GM20000 (cell line): ENCODE measurements around the gene SMC4.

Experiments used
- DNase-seq: peaks from one replicate; pipeline ENCODE4 v3.0.0; 2012; ENCODE audit warnings: low spot score
- TF ChIP-seq, protein P1 (sequence below): IDR thresholded peaks from 2 replicates; pipeline ENCODE4 v1.5.1; 2012; ENCODE audit warnings: mild to moderate bottlenecking, control low read depth; ENCODE audit errors: extremely low read depth, missing control alignments

Gene SMC4

DNA sequence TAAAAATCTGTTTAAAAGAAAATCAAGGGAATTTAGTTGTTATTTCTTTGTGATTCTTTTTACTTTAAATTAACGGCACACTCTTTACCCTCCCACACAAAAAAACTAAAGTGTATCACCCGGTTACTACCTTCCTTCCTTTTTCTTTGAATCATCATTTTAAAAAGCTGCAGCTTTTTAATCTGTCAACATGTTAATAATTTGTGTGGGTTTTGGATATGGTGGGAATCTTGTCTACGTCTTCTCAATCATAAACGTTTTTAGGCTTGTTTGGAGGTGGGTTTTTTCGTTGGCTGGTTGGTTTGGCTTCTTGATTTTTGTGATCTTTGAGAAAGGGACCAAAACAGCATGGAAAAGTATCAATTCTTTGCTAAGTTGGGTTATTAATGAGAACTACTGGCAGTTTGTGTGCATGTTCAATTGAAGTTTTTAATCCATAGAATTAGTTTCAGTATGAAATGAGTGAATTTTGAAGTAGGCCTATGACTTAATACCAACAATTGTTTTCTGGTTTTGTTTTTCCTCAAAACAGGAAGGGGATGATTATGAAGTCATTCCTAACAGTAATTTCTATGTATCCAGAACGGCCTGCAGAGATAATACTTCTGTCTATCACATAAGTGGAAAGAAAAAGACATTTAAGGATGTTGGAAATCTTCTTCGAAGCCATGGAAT is 4.5 kb downstream of the SMC4 start:
- TF ChIP-seq, protein P1, sequence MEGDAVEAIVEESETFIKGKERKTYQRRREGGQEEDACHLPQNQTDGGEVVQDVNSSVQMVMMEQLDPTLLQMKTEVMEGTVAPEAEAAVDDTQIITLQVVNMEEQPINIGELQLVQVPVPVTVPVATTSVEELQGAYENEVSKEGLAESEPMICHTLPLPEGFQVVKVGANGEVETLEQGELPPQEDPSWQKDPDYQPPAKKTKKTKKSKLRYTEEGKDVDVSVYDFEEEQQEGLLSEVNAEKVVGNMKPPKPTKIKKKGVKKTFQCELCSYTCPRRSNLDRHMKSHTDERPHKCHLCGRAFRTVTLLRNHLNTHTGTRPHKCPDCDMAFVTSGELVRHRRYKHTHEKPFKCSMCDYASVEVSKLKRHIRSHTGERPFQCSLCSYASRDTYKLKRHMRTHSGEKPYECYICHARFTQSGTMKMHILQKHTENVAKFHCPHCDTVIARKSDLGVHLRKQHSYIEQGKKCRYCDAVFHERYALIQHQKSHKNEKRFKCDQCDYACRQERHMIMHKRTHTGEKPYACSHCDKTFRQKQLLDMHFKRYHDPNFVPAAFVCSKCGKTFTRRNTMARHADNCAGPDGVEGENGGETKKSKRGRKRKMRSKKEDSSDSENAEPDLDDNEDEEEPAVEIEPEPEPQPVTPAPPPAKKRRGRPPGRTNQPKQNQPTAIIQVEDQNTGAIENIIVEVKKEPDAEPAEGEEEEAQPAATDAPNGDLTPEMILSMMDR, result no peak
- no peak for DNase-seq

DNA sequence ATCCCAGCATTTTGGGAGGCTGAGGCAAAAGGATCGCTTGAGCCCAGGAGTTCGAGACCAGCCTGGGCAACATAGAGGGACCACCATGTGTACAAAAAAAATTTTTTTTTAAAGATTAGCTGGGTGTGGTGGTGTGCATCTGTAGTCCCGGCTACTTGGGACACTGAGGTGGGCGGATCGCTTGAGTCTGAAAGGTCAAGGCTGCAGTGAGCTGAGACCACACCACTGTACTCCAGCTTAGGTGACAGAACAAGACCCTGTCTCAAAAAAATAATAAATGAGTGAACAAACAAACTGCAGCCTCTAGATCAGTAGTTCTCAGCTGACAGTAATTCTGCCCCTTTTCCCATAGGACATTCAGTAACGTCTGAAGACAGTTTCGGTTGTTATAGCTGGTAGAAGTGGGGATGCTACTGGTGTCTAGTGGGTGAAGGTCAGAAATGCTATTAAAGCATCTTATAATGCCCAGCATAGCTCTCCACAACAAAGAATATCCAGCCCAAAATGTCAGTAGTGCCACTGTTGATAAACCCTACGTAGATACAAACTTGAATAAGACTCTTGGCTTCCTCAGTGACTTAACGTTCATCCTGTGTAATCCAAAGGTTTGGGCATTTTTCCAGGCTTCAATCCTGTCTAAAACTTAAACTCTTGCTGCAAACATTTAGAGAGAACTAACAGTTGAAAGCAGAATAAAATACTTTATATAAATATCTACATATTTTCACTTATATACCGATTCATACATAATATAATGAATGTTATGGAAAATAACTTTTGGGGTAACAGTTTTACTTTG is 10.6 kb downstream of the SMC4 start:
- no peak for DNase-seq
- TF ChIP-seq, protein P1, result no peak

DNA sequence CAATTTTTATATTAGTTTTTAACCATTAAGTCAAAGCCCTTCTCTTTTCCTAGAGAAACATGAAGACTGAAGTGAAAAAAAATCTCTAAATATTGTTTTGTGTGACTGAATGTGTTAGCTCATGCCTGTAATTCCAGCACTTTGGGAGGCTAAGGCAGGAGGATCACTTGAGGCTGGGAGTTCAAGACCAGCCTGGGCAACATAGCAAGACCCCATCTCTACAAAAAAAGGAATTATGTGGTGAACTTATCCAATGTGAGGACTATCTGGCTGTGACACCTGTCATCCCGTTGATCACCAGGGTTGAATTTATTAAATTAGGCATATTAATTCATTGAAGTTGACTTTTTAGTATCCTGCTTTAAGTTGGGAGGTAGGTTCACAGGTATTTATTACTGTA is 13.0 kb downstream of the SMC4 start:
- TF ChIP-seq, protein P1, result no peak
- DNase-seq, result no peak

DNA sequence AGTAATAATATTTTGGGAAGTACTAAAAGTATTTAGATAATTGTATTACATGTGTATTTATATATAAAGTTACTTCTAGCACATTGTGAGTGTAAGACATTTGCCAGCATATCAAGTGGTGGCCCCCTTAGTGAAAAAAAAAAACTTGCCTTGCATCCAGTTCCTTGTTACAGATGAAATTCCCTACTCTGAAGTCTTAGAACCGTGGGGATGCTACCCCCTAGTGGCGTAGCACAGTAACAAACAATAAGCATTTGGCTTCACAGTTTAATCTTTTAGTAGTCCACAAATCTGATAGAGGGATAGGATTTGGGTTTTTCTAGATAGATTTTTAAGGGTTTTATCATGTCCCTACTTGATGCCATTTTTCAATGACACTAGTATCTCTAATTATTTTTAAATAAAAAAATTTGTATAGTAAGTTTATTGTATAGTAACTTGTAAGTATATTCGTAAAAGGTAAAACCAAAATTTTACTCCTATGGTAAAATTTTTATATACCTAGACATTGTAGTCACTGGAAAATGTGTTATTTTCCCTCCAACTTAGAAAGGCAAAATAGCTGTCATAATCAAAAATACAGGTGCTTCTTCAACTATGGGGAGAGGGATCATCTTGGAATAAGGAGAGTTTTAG is 14.3 kb downstream of the SMC4 start:
- TF ChIP-seq, protein P1, result peak; percentile 74
- peak; percentile 51 for DNase-seq

DNA sequence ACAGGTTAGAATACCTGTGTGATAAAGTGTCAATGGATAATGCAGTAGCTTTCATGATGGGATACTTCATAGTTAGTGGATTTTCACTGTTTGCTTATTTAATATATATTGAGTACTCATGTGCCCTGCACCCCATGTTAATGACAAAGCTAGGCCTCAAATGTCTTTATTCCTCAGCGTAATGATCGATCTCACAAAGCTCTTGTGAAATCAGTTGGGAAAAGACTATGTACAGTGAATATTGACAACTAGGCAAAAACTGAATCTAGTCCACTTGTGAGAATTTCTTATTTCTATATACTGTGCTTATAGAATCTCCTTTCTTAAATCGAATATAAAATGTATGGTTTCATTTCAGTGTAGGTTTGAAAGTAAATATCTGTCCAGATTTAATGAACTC is 17.9 kb downstream of the SMC4 start:
- TF ChIP-seq, protein P1, result no peak
- DNase-seq, result no peak

DNA sequence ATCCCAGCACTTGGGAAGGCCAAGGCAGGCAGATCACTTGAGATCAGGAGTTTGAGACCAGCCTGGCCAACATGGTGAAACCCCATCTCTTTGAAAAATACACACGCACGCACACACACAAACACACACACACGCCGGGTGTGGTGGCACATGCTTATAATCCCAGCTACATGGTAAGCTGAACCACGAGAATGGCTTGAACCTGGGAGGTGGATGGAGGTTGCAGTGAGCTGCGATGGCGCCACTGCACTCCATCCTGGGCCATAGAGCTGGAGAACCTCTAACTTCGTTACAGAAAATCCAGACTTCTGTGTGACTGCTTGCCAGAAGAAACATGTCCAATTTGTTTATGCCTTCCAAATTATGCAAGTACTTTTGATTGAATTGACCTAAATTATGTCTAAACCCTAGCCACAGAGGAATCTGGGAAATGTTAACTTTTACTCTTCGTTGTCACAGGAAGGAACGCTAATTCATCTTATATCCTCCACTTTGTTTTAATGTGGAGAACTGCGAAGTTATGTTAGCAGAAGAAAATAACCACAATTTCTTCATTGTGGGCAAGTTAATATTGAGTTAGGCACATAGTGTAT is 28.5 kb downstream of the SMC4 start:
- TF ChIP-seq, protein P1, result no peak
- no peak for DNase-seq

DNA sequence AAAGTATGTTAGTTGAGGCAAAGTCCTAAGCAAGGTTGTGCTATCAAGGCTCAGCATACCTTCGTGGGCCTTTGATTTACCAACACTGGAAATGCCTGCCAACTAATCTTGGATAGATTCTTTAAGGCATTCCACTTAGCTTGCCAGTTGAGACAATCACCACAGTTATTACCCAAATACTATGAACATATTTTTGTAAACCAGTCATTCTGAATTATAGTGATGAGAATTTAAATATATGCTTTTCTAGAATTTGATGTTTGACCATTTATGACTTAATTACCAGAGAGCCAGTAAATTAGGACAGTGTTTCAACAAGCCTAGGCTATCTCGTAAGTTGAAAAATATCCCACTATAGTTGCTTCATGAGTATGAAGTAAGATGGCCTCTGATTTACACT is 34.6 kb downstream of the SMC4 start:
- no peak for DNase-seq
- TF ChIP-seq, protein P1, result no peak
